Endodermal cell (in vitro differentiated cells): ENCODE measurements around the gene DIP2B. TPM values are rescaled to one million over a fixed set of nuclear protein-coding genes. Genes with fewer than 3 reads are reported as not detected.

Experiments used
- DNase-seq: peaks from one replicate; pipeline ENCODE4 v3.0.0-alpha.2; 2017
- H3K27ac ChIP-seq: 2 replicates; pipeline ENCODE4 v1.5.1; 2013; ENCODE audit warnings: mild to moderate bottlenecking, low read depth, low read length, moderate library complexity
- H3K27me3 ChIP-seq: 2 replicates; pipeline ENCODE4 v1.6.1; 2013; ENCODE audit warnings: mild to moderate bottlenecking, low read length, moderate library complexity; ENCODE audit not compliant: insufficient read depth, control insufficient read depth, poor library complexity, severe bottlenecking
- H3K36me3 ChIP-seq: 2 replicates; pipeline ENCODE4 v1.7.0; 2013; ENCODE audit warnings: mild to moderate bottlenecking, low read length, moderate library complexity; ENCODE audit not compliant: control insufficient read depth, insufficient read depth
- H3K4me1 ChIP-seq: one replicate; pipeline ENCODE4 v1.7.0; 2013; ENCODE audit warnings: low read length; ENCODE audit not compliant: control insufficient read depth, insufficient read depth
- H3K4me3 ChIP-seq: 2 replicates; pipeline ENCODE4 v1.5.1; 2013; ENCODE audit warnings: mild to moderate bottlenecking, low read length, moderate library complexity
- H3K9ac ChIP-seq: 2 replicates; pipeline ENCODE4 v1.6.1; 2013; ENCODE audit warnings: mild to moderate bottlenecking, low read length, moderate library complexity; ENCODE audit not compliant: poor library complexity, severe bottlenecking; ENCODE audit errors: extremely low read depth
- H3K9me3 ChIP-seq: 2 replicates; pipeline ENCODE4 v1.6.1; 2013; ENCODE audit warnings: mild to moderate bottlenecking, low read length, moderate library complexity; ENCODE audit not compliant: control insufficient read depth
- H3K27ac Mint-ChIP-seq: 2 replicates; pipeline ENCODE4 v1.8.0; 2020; ENCODE audit warnings: mixed read lengths
- H3K27me3 Mint-ChIP-seq: 2 replicates; pipeline ENCODE4 v1.8.0; 2021; ENCODE audit warnings: mild to moderate bottlenecking, mixed read lengths; ENCODE audit not compliant: insufficient read depth
- H3K36me3 Mint-ChIP-seq: 2 replicates; pipeline ENCODE4 v1.8.0; 2020; ENCODE audit warnings: low read depth, mixed read lengths
- H3K4me1 Mint-ChIP-seq: 2 replicates; pipeline ENCODE4 v1.8.0; 2020; ENCODE audit warnings: mixed read lengths
- H3K4me3 Mint-ChIP-seq: 2 replicates; pipeline ENCODE4 v1.8.0; 2020; ENCODE audit warnings: mild to moderate bottlenecking, moderate library complexity, mixed read lengths
- H3K9me3 Mint-ChIP-seq: 2 replicates; pipeline ENCODE4 v1.8.0; 2020; ENCODE audit warnings: mild to moderate bottlenecking, mixed read lengths
- WGBS, 2 experiments: methylation state at CpG; one replicate each; pipeline versions ENCODE4 v1.1.5 to v1.1.7; 2013; ENCODE audit warnings: missing lambda C conversion rate in 2 of 2, mixed read lengths in 1 of 2; ENCODE audit not compliant: insufficient coverage in 1 of 2, insufficient read length in 1 of 2; 5-methylcytosine and 5-hydroxymethylcytosine counted together
- long read RNA-seq, 4 experiments: library from polyadenylated mRNA in 2 of 4; library from RNA in 1 of 4; library from capped mRNA in 1 of 4; stranded (forward) in 3 of 4; unstranded in 1 of 4; transcript quantifications; one replicate each; pipeline ENCODE4 v2.0.0, GENCODE V29; 2020 to 2021; ENCODE audit warnings: inconsistent platforms in 1 of 4
- polyA plus RNA-seq, 2 experiments: library from polyadenylated mRNA; stranded (reverse); fragments of 50-300 nt; gene quantifications; one replicate each; pipeline ENCODE4 v1.2.3, GENCODE V29; 2013
- total RNA-seq, 2 donors: library from RNA; stranded (reverse); fragmentation: NEBNext Ultra II Directional in 1 of 2; extraction: Animal tissue kit (Norgen Biotek cat#: 25700) in 1 of 2; gene quantifications; 2 replicates in 1 of 2; 3 replicates in 1 of 2; pipeline ENCODE4 v1.2.1, GENCODE V29; 2021
- TF ChIP-seq, protein P1 (sequence below): fragments of 200-600 bp; sonication (generic); conservative IDR thresholded peaks from 2 replicates; pipeline ENCODE4 v1.5.0; 2021; ENCODE audit warnings: antibody characterized with exemption, mild to moderate bottlenecking

Gene DIP2B, protein sequence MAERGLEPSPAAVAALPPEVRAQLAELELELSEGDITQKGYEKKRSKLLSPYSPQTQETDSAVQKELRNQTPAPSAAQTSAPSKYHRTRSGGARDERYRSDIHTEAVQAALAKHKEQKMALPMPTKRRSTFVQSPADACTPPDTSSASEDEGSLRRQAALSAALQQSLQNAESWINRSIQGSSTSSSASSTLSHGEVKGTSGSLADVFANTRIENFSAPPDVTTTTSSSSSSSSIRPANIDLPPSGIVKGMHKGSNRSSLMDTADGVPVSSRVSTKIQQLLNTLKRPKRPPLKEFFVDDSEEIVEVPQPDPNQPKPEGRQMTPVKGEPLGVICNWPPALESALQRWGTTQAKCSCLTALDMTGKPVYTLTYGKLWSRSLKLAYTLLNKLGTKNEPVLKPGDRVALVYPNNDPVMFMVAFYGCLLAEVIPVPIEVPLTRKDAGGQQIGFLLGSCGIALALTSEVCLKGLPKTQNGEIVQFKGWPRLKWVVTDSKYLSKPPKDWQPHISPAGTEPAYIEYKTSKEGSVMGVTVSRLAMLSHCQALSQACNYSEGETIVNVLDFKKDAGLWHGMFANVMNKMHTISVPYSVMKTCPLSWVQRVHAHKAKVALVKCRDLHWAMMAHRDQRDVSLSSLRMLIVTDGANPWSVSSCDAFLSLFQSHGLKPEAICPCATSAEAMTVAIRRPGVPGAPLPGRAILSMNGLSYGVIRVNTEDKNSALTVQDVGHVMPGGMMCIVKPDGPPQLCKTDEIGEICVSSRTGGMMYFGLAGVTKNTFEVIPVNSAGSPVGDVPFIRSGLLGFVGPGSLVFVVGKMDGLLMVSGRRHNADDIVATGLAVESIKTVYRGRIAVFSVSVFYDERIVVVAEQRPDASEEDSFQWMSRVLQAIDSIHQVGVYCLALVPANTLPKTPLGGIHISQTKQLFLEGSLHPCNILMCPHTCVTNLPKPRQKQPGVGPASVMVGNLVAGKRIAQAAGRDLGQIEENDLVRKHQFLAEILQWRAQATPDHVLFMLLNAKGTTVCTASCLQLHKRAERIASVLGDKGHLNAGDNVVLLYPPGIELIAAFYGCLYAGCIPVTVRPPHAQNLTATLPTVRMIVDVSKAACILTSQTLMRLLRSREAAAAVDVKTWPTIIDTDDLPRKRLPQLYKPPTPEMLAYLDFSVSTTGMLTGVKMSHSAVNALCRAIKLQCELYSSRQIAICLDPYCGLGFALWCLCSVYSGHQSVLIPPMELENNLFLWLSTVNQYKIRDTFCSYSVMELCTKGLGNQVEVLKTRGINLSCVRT (N-terminal part only)
- total RNA-seq: 10 to 100 TPM; 20.6 to 21.3 TPM
- polyA plus RNA-seq (2013, experiment 1 of 2): 19.2 TPM
- 18.2 TPM for polyA plus RNA-seq (2013, experiment 2 of 2)
- long read RNA-seq, experiment 1, partial matches to known transcripts: 2 of 6 reads
- long read RNA-seq, experiment 1, other reads (novel, unspliced or antisense): 4 of 6 reads
- long read RNA-seq, experiment 2, full-length matches to known transcripts: 6 of 24 reads
- long read RNA-seq, experiment 2, partial matches to known transcripts: 13 of 24 reads
- long read RNA-seq, experiment 2, other reads (novel, unspliced or antisense): 5 of 24 reads
- long read RNA-seq, experiment 3, full-length matches to known transcripts: 16 of 44 reads
- long read RNA-seq, experiment 3, partial matches to known transcripts: 12 of 44 reads
- long read RNA-seq, experiment 3, other reads (novel, unspliced or antisense): 16 of 44 reads
- long read RNA-seq, experiment 4, partial matches to known transcripts: 0 of 2 reads
- long read RNA-seq, experiment 4, other reads (novel, unspliced or antisense): 2 of 2 reads

DNA sequence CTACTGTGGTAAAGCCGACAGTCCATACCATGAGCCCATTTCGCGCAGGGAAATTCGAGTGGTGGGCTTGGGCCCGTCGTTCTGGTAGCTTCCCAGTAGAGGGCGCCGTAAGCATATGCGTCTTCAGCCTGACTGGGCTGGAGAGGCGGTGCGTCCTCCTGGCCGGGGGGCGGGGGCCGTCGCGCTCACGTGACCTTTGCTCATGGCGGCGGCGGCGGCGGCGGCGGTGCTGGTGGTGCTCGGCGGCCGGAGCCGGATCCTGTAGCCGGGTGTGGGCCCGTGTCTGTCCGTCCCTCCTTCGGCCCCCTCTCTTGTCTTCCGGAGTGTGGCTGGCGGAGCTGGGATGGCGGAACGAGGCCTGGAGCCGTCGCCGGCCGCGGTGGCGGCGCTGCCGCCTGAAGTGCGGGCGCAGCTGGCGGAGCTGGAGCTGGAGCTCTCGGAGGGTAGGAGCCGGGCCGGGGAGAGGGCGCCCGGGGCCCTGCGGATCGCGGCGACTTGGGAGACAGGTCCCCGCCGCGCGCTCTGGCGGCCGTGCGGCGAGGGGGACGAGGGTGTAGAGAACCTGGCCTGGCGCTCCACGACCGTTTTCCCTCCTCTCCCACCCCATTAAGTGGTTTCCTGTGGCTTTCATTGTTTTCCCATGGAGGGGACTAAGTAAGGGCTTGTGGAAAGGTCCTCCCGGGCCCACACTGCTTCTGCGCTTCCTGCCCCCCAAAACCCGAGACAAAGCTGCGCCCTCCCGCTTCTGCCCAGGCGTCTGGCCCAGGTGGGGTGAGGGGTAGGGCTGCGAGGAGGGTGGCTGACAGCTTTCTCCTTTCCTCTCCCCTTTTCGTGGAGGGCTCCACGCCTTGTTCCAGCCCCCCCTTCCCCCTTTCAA, at the start of gene DIP2B:
DIP2B (plus strand) TSS at position 188 of the 877 bp plus-strand sequence; CDS start at position 344, 156 bp downstream.
- peak within 1 kb of the TSS; percentile 93 for H3K4me3 ChIP-seq
- Mint-ChIP-seq H3K4me3 (peak within 1 kb of the TSS; percentile 90), H3K9me3 (peaks cover 13% of the 10 kb centered on the region), H3K36me3 (peaks cover 3% of the 10 kb centered on the region), H3K4me1 (peaks cover 39% of the 10 kb centered on the region), H3K27ac (peak within 1 kb of the TSS; percentile 89), H3K27me3 (no peaks in the 10 kb centered on the region)
- H3K4me1 ChIP-seq: peaks cover 3% of the 10 kb centered on the region
- H3K36me3 ChIP-seq: no peaks in the 10 kb centered on the region
- no peaks in the 10 kb centered on the region for H3K27me3 ChIP-seq
- peak within 1 kb of the TSS; percentile 88 for H3K27ac ChIP-seq
- H3K9ac ChIP-seq: peak within 1 kb of the TSS; percentile 83
- peaks cover 18% of the 10 kb centered on the region for H3K9me3 ChIP-seq
- TF ChIP-seq, protein P1, sequence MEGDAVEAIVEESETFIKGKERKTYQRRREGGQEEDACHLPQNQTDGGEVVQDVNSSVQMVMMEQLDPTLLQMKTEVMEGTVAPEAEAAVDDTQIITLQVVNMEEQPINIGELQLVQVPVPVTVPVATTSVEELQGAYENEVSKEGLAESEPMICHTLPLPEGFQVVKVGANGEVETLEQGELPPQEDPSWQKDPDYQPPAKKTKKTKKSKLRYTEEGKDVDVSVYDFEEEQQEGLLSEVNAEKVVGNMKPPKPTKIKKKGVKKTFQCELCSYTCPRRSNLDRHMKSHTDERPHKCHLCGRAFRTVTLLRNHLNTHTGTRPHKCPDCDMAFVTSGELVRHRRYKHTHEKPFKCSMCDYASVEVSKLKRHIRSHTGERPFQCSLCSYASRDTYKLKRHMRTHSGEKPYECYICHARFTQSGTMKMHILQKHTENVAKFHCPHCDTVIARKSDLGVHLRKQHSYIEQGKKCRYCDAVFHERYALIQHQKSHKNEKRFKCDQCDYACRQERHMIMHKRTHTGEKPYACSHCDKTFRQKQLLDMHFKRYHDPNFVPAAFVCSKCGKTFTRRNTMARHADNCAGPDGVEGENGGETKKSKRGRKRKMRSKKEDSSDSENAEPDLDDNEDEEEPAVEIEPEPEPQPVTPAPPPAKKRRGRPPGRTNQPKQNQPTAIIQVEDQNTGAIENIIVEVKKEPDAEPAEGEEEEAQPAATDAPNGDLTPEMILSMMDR: peak; percentile 95
- DNase-seq: peak; percentile 99
- WGBS, 2 experiments: 1 to 3% methylated on average over 8 to 74 of the region's 77 CpGs

DNA sequence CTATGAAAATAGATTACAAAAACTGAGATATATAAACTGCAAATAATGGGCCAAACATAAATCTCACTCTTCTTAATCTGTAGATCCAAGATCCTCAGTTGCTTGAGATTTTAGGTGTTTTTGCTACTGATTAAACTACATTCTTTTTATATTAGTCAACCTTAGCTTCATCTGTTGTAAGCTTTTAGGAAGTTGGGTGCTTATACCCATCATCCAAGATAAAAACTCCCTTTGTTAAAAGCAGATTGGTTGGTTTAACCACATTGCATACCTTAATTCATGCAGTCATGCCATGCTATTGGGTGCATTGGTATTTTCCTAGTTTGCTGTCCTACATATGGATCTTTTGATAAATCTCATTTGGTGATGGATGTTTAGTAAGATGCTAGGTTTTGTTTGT, 46.2 kb upstream of the DIP2B start:
- TF ChIP-seq, protein P1: no peak
- no peak overlapping the region for H3K4me3 Mint-ChIP-seq
- Histone ChIP-seq H3K4me3 (no peak overlapping the region), H3K4me1 (no peaks in the 10 kb centered on the region), H3K36me3 (peaks cover 94% of the 10 kb centered on the region), H3K9me3 (no peaks in the 10 kb centered on the region), H3K27ac (no peak overlapping the region), H3K27me3 (no peaks in the 10 kb centered on the region), H3K9ac (no peak overlapping the region)
- no peaks in the 10 kb centered on the region for H3K9me3 Mint-ChIP-seq
- H3K4me1 Mint-ChIP-seq: no peaks in the 10 kb centered on the region
- peaks cover 68% of the 10 kb centered on the region for H3K36me3 Mint-ChIP-seq
- no peaks in the 10 kb centered on the region for H3K27me3 Mint-ChIP-seq
- H3K27ac Mint-ChIP-seq: no peak overlapping the region
- DNase-seq: no peak
